Trophoblast cell (in vitro differentiated cells and primary cell): ENCODE results near the gene FBXO31.

Experiments
- DNase-seq, 2 donors: peaks; one replicate each; pipeline ENCODE4 v3.0.0-alpha.2; 2016
- H2AFZ ChIP-seq: 2 replicates; pipeline ENCODE4 v1.6.1; 2013; ENCODE audit warnings: low read length, moderate library complexity, mild to moderate bottlenecking; ENCODE audit not compliant: insufficient read depth, poor library complexity
- H2AK5ac ChIP-seq: 2 replicates; pipeline ENCODE4 v1.6.1; 2013; ENCODE audit warnings: mild to moderate bottlenecking, low read length
- H2BK120ac ChIP-seq: 2 replicates; pipeline ENCODE4 v1.6.1; 2013; ENCODE audit warnings: low read length, mild to moderate bottlenecking, moderate library complexity; ENCODE audit not compliant: insufficient read depth, poor library complexity
- H2BK12ac ChIP-seq: 2 replicates; pipeline ENCODE4 v1.6.1; 2013; ENCODE audit warnings: mild to moderate bottlenecking, low read length, moderate library complexity
- H2BK5ac ChIP-seq: 2 replicates; pipeline ENCODE4 v1.6.1; 2013; ENCODE audit warnings: low read length, low read depth, moderate library complexity, mild to moderate bottlenecking; ENCODE audit not compliant: poor library complexity
- H3K14ac ChIP-seq: 2 replicates; pipeline ENCODE4 v1.6.1; 2013; ENCODE audit warnings: mild to moderate bottlenecking, low read length
- H3K18ac ChIP-seq: 2 replicates; pipeline ENCODE4 v1.6.1; 2013; ENCODE audit warnings: mild to moderate bottlenecking, low read length
- H3K23ac ChIP-seq: 2 replicates; pipeline ENCODE4 v1.6.1; 2013; ENCODE audit warnings: low read length
- H3K27ac ChIP-seq: 2 replicates; pipeline ENCODE4 v1.5.1; 2013; ENCODE audit warnings: low read depth, mild to moderate bottlenecking, inconsistent platforms, low read length, moderate library complexity
- H3K27me3 ChIP-seq: 2 replicates; pipeline ENCODE4 v1.6.1; 2013; ENCODE audit warnings: inconsistent platforms, mild to moderate bottlenecking, low read length, moderate library complexity; ENCODE audit not compliant: insufficient read depth
- H3K36me3 ChIP-seq, 2 experiments: 1 replicate in 1 of 2; 2 replicates in 1 of 2; pipeline ENCODE4 v1.6.1; 2013; ENCODE audit warnings: low read length in 2 of 2, mild to moderate bottlenecking in 2 of 2, moderate library complexity in 1 of 2; ENCODE audit not compliant: insufficient read depth in 2 of 2, control insufficient read depth in 1 of 2
- H3K4ac ChIP-seq: 2 replicates; pipeline ENCODE4 v1.6.1; 2013; ENCODE audit warnings: low read depth, mild to moderate bottlenecking, low read length, moderate library complexity
- H3K4me1 ChIP-seq, 2 experiments: 1 replicate in 1 of 2; 2 replicates in 1 of 2; pipeline ENCODE4 v1.6.1; 2013; ENCODE audit warnings: low read length in 2 of 2, mild to moderate bottlenecking in 2 of 2, moderate library complexity in 1 of 2; ENCODE audit not compliant: insufficient read depth in 2 of 2, control insufficient read depth in 1 of 2
- H3K4me2 ChIP-seq: 2 replicates; pipeline ENCODE4 v1.6.1; 2013; ENCODE audit warnings: inconsistent platforms, mild to moderate bottlenecking, low read length, moderate library complexity
- H3K4me3 ChIP-seq: 2 replicates; pipeline ENCODE4 v1.5.1; 2013; ENCODE audit warnings: mild to moderate bottlenecking, low read depth, low read length, inconsistent platforms
- H3K79me1 ChIP-seq: one replicate; pipeline ENCODE4 v1.6.1; 2013; ENCODE audit warnings: low read length
- H3K79me2 ChIP-seq: 2 replicates; pipeline ENCODE4 v1.6.1; 2013; ENCODE audit warnings: low read length, mild to moderate bottlenecking; ENCODE audit not compliant: control insufficient read depth, insufficient read depth, poor library complexity
- H3K9ac ChIP-seq: 2 replicates; pipeline ENCODE4 v1.6.1; 2013; ENCODE audit warnings: mild to moderate bottlenecking, low read length
- H3K9me3 ChIP-seq: 2 replicates; pipeline ENCODE4 v1.6.1; 2013; ENCODE audit warnings: low read depth, mild to moderate bottlenecking, control low read depth, inconsistent platforms, low read length; ENCODE audit not compliant: insufficient read depth
- H4K12ac ChIP-seq: 2 replicates; pipeline ENCODE4 v1.6.1; 2013; ENCODE audit warnings: low read depth, mild to moderate bottlenecking, low read length, moderate library complexity
- H4K8ac ChIP-seq: 2 replicates; pipeline ENCODE4 v1.6.1; 2013; ENCODE audit warnings: low read depth, mild to moderate bottlenecking, low read length, moderate library complexity
- H4K91ac ChIP-seq: one replicate; pipeline ENCODE4 v1.6.1; 2013; ENCODE audit warnings: low read depth, mild to moderate bottlenecking, low read length, moderate library complexity
- WGBS: extraction: QIAGEN DNeasy Blood & Tissue Kit; methylation state at CpG from one replicate; pipeline ENCODE4 v1.1.7; 2013; ENCODE audit warnings: missing lambda C conversion rate; ENCODE audit not compliant: insufficient read length, insufficient coverage; ENCODE audit errors: extremely low coverage; 5-methylcytosine and 5-hydroxymethylcytosine counted together

The FBXO31 gene

DNA sequence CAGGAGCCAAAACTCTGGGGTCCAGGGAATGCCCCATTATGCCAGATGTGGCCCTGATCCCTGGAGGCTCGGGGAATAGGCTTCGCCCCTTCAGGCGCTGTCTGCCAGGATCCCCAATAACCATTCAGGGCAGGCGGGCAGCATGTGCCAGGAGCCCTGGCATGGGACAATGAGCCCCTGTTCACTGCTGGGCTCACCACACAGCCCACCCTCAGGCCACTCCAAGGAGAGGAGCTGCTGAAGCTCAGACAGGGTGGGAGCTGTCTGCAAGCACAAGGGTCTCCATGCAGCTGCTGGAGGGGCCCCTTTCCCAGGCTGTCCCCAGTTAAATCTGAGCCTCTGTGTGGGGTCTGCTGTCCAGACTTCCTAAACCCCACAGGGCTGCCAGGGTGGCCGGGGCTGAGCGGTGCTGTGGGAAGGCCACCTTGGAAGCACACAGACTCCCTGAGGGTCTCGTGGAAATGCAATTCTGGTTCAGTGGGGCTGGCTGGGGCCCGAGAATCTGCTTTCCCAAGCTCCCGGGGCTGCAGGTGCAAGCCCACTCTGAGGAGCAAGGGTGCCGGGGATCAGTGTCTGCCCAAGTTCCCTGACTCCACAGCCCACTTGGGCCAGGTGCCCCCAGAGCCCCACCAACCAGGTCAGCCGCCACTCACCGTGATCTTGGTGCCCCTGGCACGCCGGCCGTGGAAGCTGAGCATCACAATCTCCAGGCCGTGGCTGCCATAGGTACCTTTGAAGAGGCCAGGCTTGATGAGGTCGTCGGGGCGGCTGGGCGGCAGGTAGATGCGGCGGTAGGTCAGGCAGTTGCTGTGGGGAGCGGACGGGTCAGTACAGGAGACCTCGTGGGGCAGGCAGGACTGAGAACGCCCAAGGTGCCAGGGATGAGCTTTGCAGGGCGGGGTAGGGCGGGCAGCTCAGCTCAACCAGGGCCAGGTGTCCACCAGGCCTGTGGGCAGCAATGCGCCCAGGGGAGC lies 48.6 kb downstream of the FBXO31 start:
- Histone ChIP-seq H3K36me3 (peaks cover 42 to 49% of the 10 kb centered on the region in 2 experiments), H2AK5ac (no peak overlapping the region), H3K4me2 (no peak overlapping the region), H4K91ac (no peak overlapping the region), H3K4me1 (no peaks in the 10 kb centered on the region), H3K9me3 (peaks cover 2% of the 10 kb centered on the region), H3K27me3 (no peaks in the 10 kb centered on the region), H3K18ac (no peak overlapping the region), H3K79me2 (no peaks in the 10 kb centered on the region), H3K4me3 (no peak overlapping the region), H4K8ac (no peak overlapping the region), H2AFZ (no peak overlapping the region), H3K23ac (no peak overlapping the region), H2BK5ac (no peak overlapping the region), H3K9ac (no peak overlapping the region), H3K79me1 (no peaks in the 10 kb centered on the region), H3K14ac (no peak overlapping the region), H2BK12ac (no peak overlapping the region), H2BK120ac (no peak overlapping the region), H3K4ac (no peak overlapping the region), H4K12ac (no peak overlapping the region), H3K27ac (no peak overlapping the region)
- no CpG with 5 or more reads among the region's 29 CpGs for WGBS
- DNase-seq = no peak

DNA sequence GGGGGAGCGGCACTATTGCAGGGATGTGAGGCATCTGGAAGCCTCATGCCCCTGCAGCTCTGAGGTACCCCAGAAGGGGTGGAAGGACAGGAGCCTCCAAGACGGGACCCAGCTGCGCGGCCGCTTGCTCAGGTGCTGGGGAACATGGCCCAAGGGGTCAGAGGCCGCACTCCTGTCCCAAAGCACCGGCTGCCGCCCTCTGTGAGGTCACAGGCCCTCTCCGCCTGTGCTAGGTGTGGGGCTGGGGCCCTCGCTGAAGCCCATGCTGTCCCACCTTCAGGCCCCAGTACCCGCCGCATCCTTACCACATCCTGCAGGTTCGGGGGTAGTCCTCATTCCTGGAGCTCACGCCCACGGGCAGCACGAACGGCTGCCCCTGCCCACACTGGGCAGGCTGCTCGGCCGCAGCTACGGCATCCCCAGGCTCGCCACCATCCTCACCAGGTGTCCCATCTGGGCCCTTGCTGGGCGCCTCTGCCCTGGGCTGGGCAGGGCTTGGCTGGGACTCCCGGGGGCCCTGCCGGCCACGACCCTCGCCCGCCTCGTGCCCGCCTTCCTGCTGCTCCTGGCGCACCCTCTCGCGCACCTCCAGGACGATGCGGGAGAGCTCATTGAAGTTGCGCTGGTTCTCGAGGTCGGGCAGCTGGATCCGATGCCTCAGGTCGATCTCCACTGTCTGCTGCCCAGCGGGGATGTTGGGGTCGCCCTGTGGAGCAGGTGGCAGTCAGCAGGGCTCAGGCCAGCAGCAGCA lies 49.8 kb downstream of the FBXO31 start:
- H2BK5ac ChIP-seq = no peak overlapping the region
- no peak overlapping the region for H2BK120ac ChIP-seq
- no peak overlapping the region for H3K23ac ChIP-seq
- H3K4me2 ChIP-seq = no peak overlapping the region
- H3K4me3 ChIP-seq = no peak overlapping the region
- H3K27ac ChIP-seq = no peak overlapping the region
- WGBS = no CpG with 5 or more reads among the region's 41 CpGs
- peaks cover 44 to 53% of the 10 kb centered on the region in 2 experiments for H3K36me3 ChIP-seq
- no peak overlapping the region for H3K18ac ChIP-seq
- no peak overlapping the region for H2BK12ac ChIP-seq
- no peaks in the 10 kb centered on the region for H3K79me1 ChIP-seq
- no peak for DNase-seq
- no peaks in the 10 kb centered on the region for H3K4me1 ChIP-seq
- H3K14ac ChIP-seq = no peak overlapping the region
- H2AK5ac ChIP-seq = no peak overlapping the region
- no peak overlapping the region for H4K91ac ChIP-seq
- H3K9me3 ChIP-seq = peaks cover 2% of the 10 kb centered on the region
- no peak overlapping the region for H4K8ac ChIP-seq
- no peaks in the 10 kb centered on the region for H3K79me2 ChIP-seq
- H4K12ac ChIP-seq = no peak overlapping the region
- no peak overlapping the region for H3K4ac ChIP-seq
- no peaks in the 10 kb centered on the region for H3K27me3 ChIP-seq
- H2AFZ ChIP-seq = no peak overlapping the region
- H3K9ac ChIP-seq = no peak overlapping the region

DNA sequence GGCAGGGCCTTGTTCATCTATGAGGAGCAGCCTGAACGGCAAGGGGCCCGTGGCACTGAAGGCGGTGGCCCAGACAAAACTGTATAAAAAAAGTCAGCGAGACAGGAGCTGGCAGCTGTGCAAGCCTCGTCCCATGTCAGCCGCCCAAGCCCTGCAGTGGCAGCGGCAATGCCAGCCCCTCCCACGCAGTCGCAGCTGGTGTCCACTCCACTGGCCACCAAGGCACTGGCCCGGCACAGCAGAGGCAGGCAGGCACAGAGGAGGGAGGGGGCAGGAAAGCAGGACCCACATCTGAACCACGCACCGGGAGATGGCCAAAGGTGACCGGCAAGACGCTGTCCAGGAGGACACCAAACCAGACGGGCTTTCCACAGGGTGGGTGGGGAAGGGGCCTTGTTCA lies 50.5 kb downstream of the FBXO31 start:
- Histone ChIP-seq H3K36me3 (peaks cover 48 to 52% of the 10 kb centered on the region in 2 experiments), H4K91ac (no peak overlapping the region), H4K12ac (no peak overlapping the region), H2BK12ac (no peak overlapping the region), H3K18ac (no peak overlapping the region), H2AFZ (no peak overlapping the region), H3K4me3 (no peak overlapping the region), H3K4ac (no peak overlapping the region), H3K79me2 (no peaks in the 10 kb centered on the region), H2BK5ac (no peak overlapping the region), H3K4me1 (no peaks in the 10 kb centered on the region), H3K27ac (no peak overlapping the region), H2BK120ac (no peak overlapping the region), H3K14ac (no peak overlapping the region), H3K27me3 (no peaks in the 10 kb centered on the region), H3K9ac (no peak overlapping the region), H2AK5ac (no peak overlapping the region), H3K79me1 (no peaks in the 10 kb centered on the region), H4K8ac (no peak overlapping the region), H3K9me3 (peaks cover 2% of the 10 kb centered on the region), H3K4me2 (no peak overlapping the region), H3K23ac (no peak overlapping the region)
- WGBS = no CpG with 5 or more reads among the region's 15 CpGs
- no peak for DNase-seq

DNA sequence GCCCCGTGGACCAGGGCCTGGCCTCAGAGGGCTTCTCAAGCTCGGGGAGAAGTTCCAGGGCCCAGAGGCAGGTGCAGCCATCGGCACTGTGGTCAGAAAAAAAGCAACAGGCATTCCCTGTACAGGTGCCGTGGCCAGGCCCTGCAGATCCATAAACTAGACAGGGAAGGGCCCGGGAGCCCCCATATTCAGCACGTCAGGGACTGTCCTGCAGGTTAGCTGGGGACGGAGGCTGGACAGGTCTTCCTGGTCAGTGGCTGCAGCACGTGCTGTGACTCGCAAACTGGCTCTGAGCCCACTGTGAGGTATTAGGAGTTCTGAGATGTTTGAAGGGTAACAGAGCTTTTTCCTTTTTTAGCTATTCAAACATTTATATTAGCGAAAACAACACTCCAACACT lies 51.4 kb downstream of the FBXO31 start:
- DNase-seq = no peak
- Histone ChIP-seq H3K14ac (no peak overlapping the region), H3K18ac (no peak overlapping the region), H2BK5ac (no peak overlapping the region), H2BK120ac (no peak overlapping the region), H3K4me2 (no peak overlapping the region), H2BK12ac (no peak overlapping the region), H4K12ac (no peak overlapping the region), H2AK5ac (no peak overlapping the region), H3K27me3 (no peaks in the 10 kb centered on the region), H3K27ac (no peak overlapping the region), H3K23ac (no peak overlapping the region), H3K36me3 (peaks cover 47 to 52% of the 10 kb centered on the region in 2 experiments), H4K91ac (no peak overlapping the region), H3K4me1 (no peaks in the 10 kb centered on the region), H3K79me2 (no peaks in the 10 kb centered on the region), H3K4ac (no peak overlapping the region), H3K4me3 (no peak overlapping the region), H2AFZ (no peak overlapping the region), H3K9ac (no peak overlapping the region), H3K79me1 (no peaks in the 10 kb centered on the region), H3K9me3 (peaks cover 2% of the 10 kb centered on the region), H4K8ac (no peak overlapping the region)
- WGBS = no CpG with 5 or more reads among the region's 10 CpGs
